Gastrocnemius medialis (tissue), 4 donors: Measurements from ENCODE around the gene PCNA.

Experiments used
- CTCF ChIP-seq, 5 experiments: fragments of 450-650 bp in 3 of 5; fragments of 200-600 bp in 2 of 5; sonication (generic) in 2 of 5; IDR thresholded peaks in 4 of 5; conservative IDR thresholded peaks in 1 of 5; 1 replicate in 4 of 5; 2 replicates in 1 of 5; pipeline ENCODE4 v1.5.1; 2016 to 2019; ENCODE audit warnings: antibody characterized with exemption in 5 of 5, mild to moderate bottlenecking in 3 of 5, moderate library complexity in 3 of 5
- POLR2A ChIP-seq, 2 donors: fragments of 450-650 bp; IDR thresholded peaks; one replicate each; pipeline ENCODE4 v1.6.1; 2017; ENCODE audit warnings: antibody characterized with exemption in 2 of 2, mild to moderate bottlenecking in 2 of 2, moderate library complexity in 2 of 2

- TF ChIP-seq POLR2A (IDR thresholded peaks at IDR 0.05) (no peak), CTCF (IDR thresholded peaks at IDR 0.05 in 4 of 5, conservative IDR thresholded peaks at IDR 0.05 in 1 of 5) (no peak)
Observed at GRCh38 chr20:5140195-5140594, 20.4 kb upstream of the PCNA start.
